OCI-LY1 (cell line): ENCODE results near the gene RAB22A.

Experiments
- H2AFZ ChIP-seq: fragments of 200-600 bp; sonication (generic), shearing (Covaris generic); 2 replicates; pipeline ENCODE4 v1.6.0; 2014; ENCODE audit warnings: antibody characterized with exemption, mild to moderate bottlenecking, low read length
- H3F3A ChIP-seq: fragments of 200-600 bp; sonication (generic), shearing (Covaris generic); 2 replicates; pipeline ENCODE4 v1.6.0; 2014; ENCODE audit warnings: mild to moderate bottlenecking, antibody characterized with exemption, low read length, moderate library complexity; ENCODE audit not compliant: insufficient read depth
- H3K27ac ChIP-seq: fragments of 200-600 bp; sonication (generic); 2 replicates; pipeline ENCODE4 v1.5.1; 2014; ENCODE audit warnings: low read length, mixed run types, mild to moderate bottlenecking, low read depth; ENCODE audit not compliant: poor library complexity, severe bottlenecking
- H3K27me3 ChIP-seq: fragments of 200-600 bp; sonication (generic); 2 replicates; pipeline ENCODE4 v1.6.0; 2014; ENCODE audit warnings: antibody characterized with exemption, mild to moderate bottlenecking, low read length, moderate library complexity; ENCODE audit not compliant: insufficient read depth
- H3K36me3 ChIP-seq: fragments of 200-600 bp; sonication (generic); 2 replicates; pipeline ENCODE4 v1.6.1; 2014; ENCODE audit warnings: mild to moderate bottlenecking, antibody characterized with exemption, low read length, moderate library complexity, mixed read lengths; ENCODE audit not compliant: insufficient read depth
- H3K4me1 ChIP-seq: fragments of 200-600 bp; sonication (generic); 2 replicates; pipeline ENCODE4 v1.5.1; 2014; ENCODE audit warnings: mild to moderate bottlenecking, low read length, moderate library complexity; ENCODE audit not compliant: insufficient read depth, severe bottlenecking
- H3K4me2 ChIP-seq: fragments of 200-600 bp; sonication (generic), shearing (Covaris generic); 2 replicates; pipeline ENCODE4 v1.6.1; 2014; ENCODE audit warnings: low read length
- H3K4me3 ChIP-seq: fragments of 200-600 bp; sonication (generic); 2 replicates; pipeline ENCODE4 v1.5.1; 2014; ENCODE audit warnings: low read length, low read depth, mild to moderate bottlenecking, mixed read lengths; ENCODE audit not compliant: poor library complexity, severe bottlenecking
- H3K79me2 ChIP-seq: fragments of 200-600 bp; shearing (Covaris generic); 2 replicates; pipeline ENCODE4 v1.6.1; 2016; ENCODE audit warnings: mixed run types, low read length, mixed read lengths; ENCODE audit not compliant: insufficient read depth
- H3K9ac ChIP-seq: fragments of 200-600 bp; sonication (generic), shearing (Covaris generic); 2 replicates; pipeline ENCODE4 v1.6.1; 2014; ENCODE audit warnings: mild to moderate bottlenecking, low read length, mixed read lengths
- H3K9me2 ChIP-seq: fragments of 200-600 bp; sonication (generic), shearing (Covaris generic); 2 replicates; pipeline ENCODE4 v1.6.1; 2014; ENCODE audit warnings: low read depth, mild to moderate bottlenecking, low read length, mixed read lengths
- H3K9me3 ChIP-seq: fragments of 200-600 bp; shearing (Covaris generic); 2 replicates; pipeline ENCODE4 v1.6.1; 2014; ENCODE audit warnings: low read length, mixed read lengths
- H4K20me1 ChIP-seq: fragments of 200-600 bp; sonication (generic), shearing (Covaris generic); 2 replicates; pipeline ENCODE4 v1.6.0; 2016; ENCODE audit warnings: mild to moderate bottlenecking, low read length; ENCODE audit not compliant: insufficient read depth
- CTCF ChIP-seq: fragments of 200-600 bp; sonication (generic), shearing (Covaris generic); IDR thresholded peaks from 2 replicates; pipeline ENCODE4 v1.5.1; 2017; ENCODE audit warnings: mild to moderate bottlenecking, antibody characterized with exemption, low read length, moderate library complexity, mixed read lengths
- EZH2 ChIP-seq: fragments of 200-600 bp; sonication (generic), shearing (Covaris generic); IDR thresholded peaks from 2 replicates; pipeline ENCODE4 v1.8.0; 2017; ENCODE audit warnings: borderline replicate concordance, mixed run types, mild to moderate bottlenecking, antibody characterized with exemption, low read length, moderate library complexity, mixed read lengths

Gene RAB22A

GRCh38 chr20:58381627-58382026 is 72.1 kb downstream of the RAB22A start:
- Histone ChIP-seq H3K79me2 (no peaks in the 10 kb centered on the region), H3K4me1 (no peaks in the 10 kb centered on the region), H3K4me3 (no peak overlapping the region), H3K9ac (no peak overlapping the region), H4K20me1 (no peaks in the 10 kb centered on the region), H3K27me3 (peaks cover 4% of the 10 kb centered on the region; the same call in 1 of the 2 replicates), H3K27ac (no peak overlapping the region), H3F3A (no peaks in the 10 kb centered on the region), H3K36me3 (no peaks in the 10 kb centered on the region; the same call in 1 of the 2 replicates), H2AFZ (no peak overlapping the region), H3K4me2 (no peak overlapping the region), H3K9me2 (no peaks in the 10 kb centered on the region), H3K9me3 (peaks cover 10% of the 10 kb centered on the region; the same call in 1 of the 2 replicates)
- TF ChIP-seq CTCF (no peak), EZH2 (no peak)

- Histone ChIP-seq H3K9ac (no peak overlapping the region), H3K36me3 (no peaks in the 10 kb centered on the region; the same call in 1 of the 2 replicates), H4K20me1 (no peaks in the 10 kb centered on the region), H3K27ac (no peak overlapping the region), H3K9me2 (no peaks in the 10 kb centered on the region), H2AFZ (no peak overlapping the region), H3K79me2 (no peaks in the 10 kb centered on the region), H3K4me2 (no peak overlapping the region), H3F3A (no peaks in the 10 kb centered on the region), H3K27me3 (peaks cover 4% of the 10 kb centered on the region; the same call in 1 of the 2 replicates), H3K4me3 (no peak overlapping the region), H3K9me3 (peaks cover 10% of the 10 kb centered on the region; the same call in 1 of the 2 replicates), H3K4me1 (no peaks in the 10 kb centered on the region)
- no peak for TF ChIP-seq EZH2
- no peak for TF ChIP-seq CTCF
Measured at GRCh38 chr20:58382096-58382495, 72.6 kb downstream of the RAB22A start.

- Histone ChIP-seq H3K27me3 (peaks cover 4% of the 10 kb centered on the region; the same call in 1 of the 2 replicates), H3K4me3 (no peak overlapping the region), H3K9me2 (no peaks in the 10 kb centered on the region), H3K79me2 (peaks cover 6% of the 10 kb centered on the region), H3K4me2 (no peak overlapping the region), H2AFZ (no peak overlapping the region), H4K20me1 (no peaks in the 10 kb centered on the region), H3F3A (no peaks in the 10 kb centered on the region), H3K9me3 (peaks cover 10% of the 10 kb centered on the region; the same call in 1 of the 2 replicates), H3K9ac (no peak overlapping the region), H3K36me3 (no peaks in the 10 kb centered on the region; the same call in 1 of the 2 replicates), H3K27ac (no peak overlapping the region), H3K4me1 (peaks cover 4% of the 10 kb centered on the region)
- TF ChIP-seq EZH2, result no peak
- TF ChIP-seq CTCF, result no peak
Measured at GRCh38 chr20:58384821-58385220, 75.3 kb downstream of the RAB22A start.
